ENCODE results near the gene DNASE2B.

DNA sequence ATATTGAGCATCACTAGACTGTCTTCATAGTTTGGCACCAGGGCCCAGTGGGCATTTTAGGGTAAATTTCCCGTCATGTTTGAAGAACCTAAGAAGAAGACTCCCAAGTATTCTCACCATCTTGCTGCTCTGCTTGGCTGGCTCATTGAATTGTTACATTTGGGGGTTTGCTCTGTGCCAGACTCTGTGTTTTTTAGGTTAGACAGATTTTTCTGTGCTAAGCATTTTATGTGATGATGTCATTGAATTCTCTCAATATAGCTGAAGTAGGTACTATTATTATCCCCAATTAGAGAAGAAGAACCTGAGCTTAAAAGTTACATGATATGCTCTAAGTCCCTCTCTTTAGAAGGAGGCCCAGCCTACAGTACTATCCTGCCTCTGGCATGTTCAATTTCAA is 28.0 kb upstream of the DNASE2B start:
- TF ChIP-seq EZH2 (IDR thresholded peaks at IDR 0.05; ENCODE audit: borderline replicate concordance) (no peak), EZH2phosphoT487 (IDR thresholded peaks at IDR 0.05; ENCODE audit: low read depth, severe bottlenecking, unreplicated experiment) (no peak)
- TF ChIP-seq, protein P1, sequence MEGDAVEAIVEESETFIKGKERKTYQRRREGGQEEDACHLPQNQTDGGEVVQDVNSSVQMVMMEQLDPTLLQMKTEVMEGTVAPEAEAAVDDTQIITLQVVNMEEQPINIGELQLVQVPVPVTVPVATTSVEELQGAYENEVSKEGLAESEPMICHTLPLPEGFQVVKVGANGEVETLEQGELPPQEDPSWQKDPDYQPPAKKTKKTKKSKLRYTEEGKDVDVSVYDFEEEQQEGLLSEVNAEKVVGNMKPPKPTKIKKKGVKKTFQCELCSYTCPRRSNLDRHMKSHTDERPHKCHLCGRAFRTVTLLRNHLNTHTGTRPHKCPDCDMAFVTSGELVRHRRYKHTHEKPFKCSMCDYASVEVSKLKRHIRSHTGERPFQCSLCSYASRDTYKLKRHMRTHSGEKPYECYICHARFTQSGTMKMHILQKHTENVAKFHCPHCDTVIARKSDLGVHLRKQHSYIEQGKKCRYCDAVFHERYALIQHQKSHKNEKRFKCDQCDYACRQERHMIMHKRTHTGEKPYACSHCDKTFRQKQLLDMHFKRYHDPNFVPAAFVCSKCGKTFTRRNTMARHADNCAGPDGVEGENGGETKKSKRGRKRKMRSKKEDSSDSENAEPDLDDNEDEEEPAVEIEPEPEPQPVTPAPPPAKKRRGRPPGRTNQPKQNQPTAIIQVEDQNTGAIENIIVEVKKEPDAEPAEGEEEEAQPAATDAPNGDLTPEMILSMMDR (IDR thresholded peaks at IDR 0.05; ENCODE audit: poor library complexity): no peak
